B cell (primary cell): ENCODE results near the gene NDUFS4.

Experiments
- EZH2 ChIP-seq: IDR thresholded peaks from 2 replicates; pipeline ENCODE4 v1.6.1; 2012; ENCODE audit warnings: borderline replicate concordance, low read depth, mild to moderate bottlenecking, moderate library complexity, low read length; ENCODE audit not compliant: insufficient read depth, poor library complexity, severe bottlenecking
- TF ChIP-seq, protein P1 (sequence below): fragments of 200-600 bp; IDR thresholded peaks from one replicate; pipeline ENCODE4 v1.8.0; 2022; ENCODE audit warnings: antibody characterized with exemption, mild to moderate bottlenecking

DNA sequence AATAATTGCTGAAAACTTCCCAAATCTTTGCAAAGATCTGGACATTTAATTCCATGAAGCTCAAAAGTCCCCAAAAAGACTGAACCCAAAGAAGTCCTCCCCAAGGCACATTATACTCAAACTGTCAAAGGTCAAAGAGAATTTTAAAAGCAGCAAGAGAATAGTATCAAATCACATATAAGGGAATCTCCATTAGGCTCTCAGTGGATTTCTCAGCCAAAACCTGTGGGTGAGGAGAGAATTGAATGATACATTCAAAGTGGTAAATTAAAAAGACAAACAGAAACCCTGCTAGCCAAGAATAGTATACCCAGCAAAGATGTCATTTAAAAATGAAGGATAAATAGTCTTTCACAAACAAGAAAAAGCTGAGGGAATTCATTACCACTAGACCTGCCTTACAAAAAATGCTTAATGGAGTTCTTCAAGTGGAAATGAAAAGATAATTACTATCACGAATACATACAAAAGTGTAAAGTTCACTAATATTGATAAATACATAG is 134.1 kb downstream of the NDUFS4 start:
- TF ChIP-seq, protein P1, sequence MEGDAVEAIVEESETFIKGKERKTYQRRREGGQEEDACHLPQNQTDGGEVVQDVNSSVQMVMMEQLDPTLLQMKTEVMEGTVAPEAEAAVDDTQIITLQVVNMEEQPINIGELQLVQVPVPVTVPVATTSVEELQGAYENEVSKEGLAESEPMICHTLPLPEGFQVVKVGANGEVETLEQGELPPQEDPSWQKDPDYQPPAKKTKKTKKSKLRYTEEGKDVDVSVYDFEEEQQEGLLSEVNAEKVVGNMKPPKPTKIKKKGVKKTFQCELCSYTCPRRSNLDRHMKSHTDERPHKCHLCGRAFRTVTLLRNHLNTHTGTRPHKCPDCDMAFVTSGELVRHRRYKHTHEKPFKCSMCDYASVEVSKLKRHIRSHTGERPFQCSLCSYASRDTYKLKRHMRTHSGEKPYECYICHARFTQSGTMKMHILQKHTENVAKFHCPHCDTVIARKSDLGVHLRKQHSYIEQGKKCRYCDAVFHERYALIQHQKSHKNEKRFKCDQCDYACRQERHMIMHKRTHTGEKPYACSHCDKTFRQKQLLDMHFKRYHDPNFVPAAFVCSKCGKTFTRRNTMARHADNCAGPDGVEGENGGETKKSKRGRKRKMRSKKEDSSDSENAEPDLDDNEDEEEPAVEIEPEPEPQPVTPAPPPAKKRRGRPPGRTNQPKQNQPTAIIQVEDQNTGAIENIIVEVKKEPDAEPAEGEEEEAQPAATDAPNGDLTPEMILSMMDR, result no peak
- no peak for TF ChIP-seq EZH2
